Neuronal stem cell (in vitro differentiated cells): Measurements from ENCODE around the gene OLFML2A.
"Not testable (repeated sequence)": the region's sequence is repeated elsewhere in the genome, so short reads cannot be mapped to it uniquely, and the experiment has no call there.

ENCODE experiments used
- DNase-seq: peaks from one replicate; pipeline ENCODE4 v3.0.0-alpha.2; 2013; ENCODE audit warnings: low spot score
- H2AFZ ChIP-seq: one replicate; pipeline ENCODE4 v1.6.1; 2013; ENCODE audit warnings: mild to moderate bottlenecking, low read length, inconsistent platforms
- H2AK5ac ChIP-seq: 2 replicates; pipeline ENCODE4 v1.6.1; 2013; ENCODE audit warnings: low read depth, mild to moderate bottlenecking, inconsistent platforms, low read length, moderate library complexity, mixed read lengths
- H2BK120ac ChIP-seq: 2 replicates; pipeline ENCODE4 v1.6.1; 2013; ENCODE audit warnings: low read depth, mild to moderate bottlenecking, inconsistent platforms, low read length, moderate library complexity, mixed read lengths
- H2BK12ac ChIP-seq: one replicate; pipeline ENCODE4 v1.6.1; 2013; ENCODE audit warnings: low read length, inconsistent platforms
- H2BK15ac ChIP-seq: 2 replicates; pipeline ENCODE4 v1.6.1; 2013; ENCODE audit warnings: mild to moderate bottlenecking, low read length, inconsistent platforms, mixed read lengths
- H2BK5ac ChIP-seq: one replicate; pipeline ENCODE4 v1.6.1; 2013; ENCODE audit warnings: inconsistent platforms, mild to moderate bottlenecking, low read length, moderate library complexity
- H3K14ac ChIP-seq: one replicate; pipeline ENCODE4 v1.6.1; 2013; ENCODE audit warnings: low read length, inconsistent platforms
- H3K18ac ChIP-seq: 2 replicates; pipeline ENCODE4 v1.6.1; 2013; ENCODE audit warnings: low read length, inconsistent platforms
- H3K23ac ChIP-seq: 2 replicates; pipeline ENCODE4 v1.6.1; 2013; ENCODE audit warnings: low read depth, mild to moderate bottlenecking, mixed read lengths, low read length, inconsistent platforms; ENCODE audit not compliant: poor library complexity
- H3K27ac ChIP-seq: replicated peaks from 3 replicates; pipeline ENCODE4 v1.5.1; 2013; ENCODE audit warnings: low read length, inconsistent platforms
- H3K27me3 ChIP-seq, 3 experiments: 2 replicates each; pipeline ENCODE4 v1.6.1; 2013; ENCODE audit warnings: low read length in 3 of 3, mild to moderate bottlenecking in 2 of 3, inconsistent platforms in 1 of 3, low read depth in 1 of 3, mixed read lengths in 1 of 3, moderate library complexity in 1 of 3; ENCODE audit not compliant: control insufficient read depth in 3 of 3, insufficient read depth in 3 of 3
- H3K36me3 ChIP-seq, 2 donors: replicated peaks in 1 of 2; 2 replicates each; pipeline ENCODE4 v1.6.1; 2013; ENCODE audit warnings: low read length in 2 of 2; ENCODE audit not compliant: control insufficient read depth in 2 of 2, insufficient read depth in 2 of 2
- H3K4ac ChIP-seq: 2 replicates; pipeline ENCODE4 v1.6.1; 2013; ENCODE audit warnings: inconsistent platforms, mild to moderate bottlenecking, low read length, moderate library complexity
- H3K4me1 ChIP-seq, 2 donors: 1 replicate in 1 of 2; 2 replicates in 1 of 2; pipeline ENCODE4 v1.6.1; 2013; ENCODE audit warnings: low read length in 2 of 2, low read depth in 1 of 2; ENCODE audit not compliant: control insufficient read depth in 2 of 2, insufficient read depth in 1 of 2
- H3K4me2 ChIP-seq: one replicate; pipeline ENCODE4 v1.6.1; 2013; ENCODE audit warnings: mild to moderate bottlenecking, low read length, inconsistent platforms; ENCODE audit not compliant: insufficient read depth, poor library complexity, severe bottlenecking
- H3K4me3 ChIP-seq, 2 donors: 2 replicates each; pipeline ENCODE4 v1.5.1; 2013; ENCODE audit warnings: low read length in 2 of 2, mild to moderate bottlenecking in 2 of 2, inconsistent platforms in 1 of 2, moderate library complexity in 1 of 2
- H3K79me1 ChIP-seq: one replicate; pipeline ENCODE4 v1.6.1; 2013; ENCODE audit warnings: low read depth, mild to moderate bottlenecking, inconsistent platforms, low read length, moderate library complexity
- H3K9ac ChIP-seq: one replicate; pipeline ENCODE4 v1.6.1; 2013; ENCODE audit warnings: mild to moderate bottlenecking, low read depth, low read length, inconsistent platforms; ENCODE audit not compliant: poor library complexity
- H3K9me3 ChIP-seq, 2 donors: replicated peaks in 1 of 2; 2 replicates each; pipeline versions ENCODE3 to v1.6.1; 2013; ENCODE audit warnings: low read length in 2 of 2, mild to moderate bottlenecking in 2 of 2, inconsistent platforms in 1 of 2, low read depth in 1 of 2, mixed read lengths in 1 of 2, moderate library complexity in 1 of 2; ENCODE audit not compliant: control insufficient read depth in 2 of 2, insufficient read depth in 1 of 2
- H4K8ac ChIP-seq: one replicate; pipeline ENCODE4 v1.6.1; 2013; ENCODE audit warnings: low read depth, mild to moderate bottlenecking, inconsistent platforms, low read length, moderate library complexity
- H4K91ac ChIP-seq: one replicate; pipeline ENCODE4 v1.6.1; 2013; ENCODE audit warnings: low read length, low read depth, mild to moderate bottlenecking, inconsistent platforms; ENCODE audit not compliant: poor library complexity
- WGBS, 2 donors: extraction: QIAGEN DNeasy Blood & Tissue Kit; methylation state at CpG; one replicate each; pipeline ENCODE4 v1.1.7; 2013; ENCODE audit warnings: missing lambda C conversion rate in 2 of 2, mixed read lengths in 1 of 2; ENCODE audit not compliant: insufficient read length in 2 of 2, insufficient replicate concordance in 1 of 2; ENCODE audit errors: extremely low coverage in 2 of 2; 5-methylcytosine and 5-hydroxymethylcytosine counted together

Gene OLFML2A

GRCh38 chr9:124735121-124735520 is 41.8 kb upstream of the OLFML2A start:
- Histone ChIP-seq H3K4ac (no peak overlapping the region), H3K27me3 (no peaks in the 10 kb centered on the region), H3K23ac (no peak overlapping the region), H3K18ac (no peak overlapping the region), H2BK15ac (no peak overlapping the region), H2BK5ac (no peak overlapping the region), H3K27ac (peak overlapping the region; percentile 37), H3K9me3 (peaks cover under 1 to 2% of the 10 kb centered on the region in 2 donors), H3K79me1 (no peaks in the 10 kb centered on the region), H2BK120ac (no peak overlapping the region), H3K36me3 (peaks cover 4 to 19% of the 10 kb centered on the region in 2 donors), H4K91ac (no peak overlapping the region), H3K4me2 (no peak overlapping the region), H2AFZ (no peak overlapping the region), H3K4me3 (no peak overlapping the region), H3K4me1 (peaks cover 5 to 9% of the 10 kb centered on the region in 2 donors), H2BK12ac (no peak overlapping the region), H4K8ac (no peak overlapping the region), H3K9ac (no peak overlapping the region), H3K14ac (no peak overlapping the region), H2AK5ac (no peak overlapping the region)
- DNase-seq: no peak

- not testable (repeated sequence) for H3K4ac ChIP-seq, H3K9ac ChIP-seq, H4K91ac ChIP-seq, H2BK5ac ChIP-seq, H3K4me3 ChIP-seq, H3K23ac ChIP-seq, H3K27me3 ChIP-seq, H3K9me3 ChIP-seq, H2AFZ ChIP-seq, H3K36me3 ChIP-seq, H3K18ac ChIP-seq, H4K8ac ChIP-seq, H3K4me2 ChIP-seq, H2BK120ac ChIP-seq, H3K79me1 ChIP-seq, DNase-seq, H3K27ac ChIP-seq, H2AK5ac ChIP-seq, H3K14ac ChIP-seq, H2BK12ac ChIP-seq, H2BK15ac ChIP-seq
- WGBS, 2 donors: no CpG with 5 or more reads among the region's 7 CpGs
- peaks cover 5 to 12% of the 10 kb centered on the region in 2 donors for H3K4me1 ChIP-seq
Observed at GRCh38 chr9:124738075-124738474, 38.9 kb upstream of the OLFML2A start.

GRCh38 chr9:124739360-124739759 is 37.6 kb upstream of the OLFML2A start:
- Histone ChIP-seq H3K27me3 (no peaks in the 10 kb centered on the region), H2AK5ac (no peak overlapping the region), H3K4me1 (peaks cover 9 to 14% of the 10 kb centered on the region in 2 donors), H4K8ac (no peak overlapping the region), H3K18ac (no peak overlapping the region), H3K27ac (no peak overlapping the region), H3K23ac (no peak overlapping the region), H2BK120ac (no peak overlapping the region), H3K4ac (no peak overlapping the region), H2BK12ac (no peak overlapping the region), H3K14ac (no peak overlapping the region), H2AFZ (no peak overlapping the region), H2BK15ac (no peak overlapping the region), H4K91ac (no peak overlapping the region), H3K4me3 (no peak overlapping the region), H3K9me3 (no peaks in the 10 kb centered on the region), H3K79me1 (peaks cover 2% of the 10 kb centered on the region), H3K4me2 (no peak overlapping the region), H3K36me3 (peaks cover 0 to 2% of the 10 kb centered on the region in 2 donors), H2BK5ac (no peak overlapping the region), H3K9ac (no peak overlapping the region)
- WGBS, 2 donors: no CpG with 5 or more reads among the region's 2 CpGs
- DNase-seq: no peak

DNA sequence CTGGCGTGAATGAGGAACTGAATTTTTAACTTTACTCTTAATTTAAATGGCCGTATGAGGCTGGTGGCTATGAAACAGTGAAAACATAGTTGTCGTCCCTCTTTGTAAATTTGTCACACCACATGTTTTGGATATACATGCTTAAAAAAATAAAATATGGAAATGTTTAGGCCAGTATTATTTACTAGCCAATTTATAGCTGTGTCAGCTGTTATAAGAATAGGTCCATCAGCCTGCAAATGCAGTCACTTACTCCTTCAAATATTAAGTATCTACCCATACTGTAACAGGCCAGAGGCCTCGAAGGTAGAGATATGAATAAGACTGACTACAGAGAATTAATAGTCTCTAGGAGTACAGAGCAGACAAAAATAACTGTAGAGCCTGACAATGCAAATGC is 35.8 kb upstream of the OLFML2A start:
- DNase-seq: no peak
- no CpG with 5 or more reads among the region's 4 CpGs for WGBS, 2 donors
- no peak overlapping the region for H2BK120ac ChIP-seq
- no peak overlapping the region for H4K91ac ChIP-seq
- H3K79me1 ChIP-seq: peaks cover 2% of the 10 kb centered on the region
- no peak overlapping the region for H3K18ac ChIP-seq
- H3K23ac ChIP-seq: no peak overlapping the region
- no peak overlapping the region for H3K27ac ChIP-seq
- no peak overlapping the region for H2AFZ ChIP-seq
- no peak overlapping the region for H4K8ac ChIP-seq
- no peak overlapping the region for H3K9ac ChIP-seq
- H2BK15ac ChIP-seq: no peak overlapping the region
- peaks cover 5 to 7% of the 10 kb centered on the region in 2 donors for H3K4me1 ChIP-seq
- H3K27me3 ChIP-seq: no peaks in the 10 kb centered on the region
- no peak overlapping the region for H3K14ac ChIP-seq
- H3K4ac ChIP-seq: no peak overlapping the region
- H2BK12ac ChIP-seq: no peak overlapping the region
- H3K9me3 ChIP-seq: no peaks in the 10 kb centered on the region
- H3K4me3 ChIP-seq: no peak overlapping the region
- no peak overlapping the region for H2AK5ac ChIP-seq
- peaks cover 0 to 2% of the 10 kb centered on the region in 2 donors for H3K36me3 ChIP-seq
- H2BK5ac ChIP-seq: no peak overlapping the region
- H3K4me2 ChIP-seq: no peak overlapping the region
